Omental fat pad (tissue), 4 donors: ENCODE measurements around the gene HDAC10. TPM values are rescaled to one million over a fixed set of nuclear protein-coding genes. Genes with fewer than 3 reads are reported as not detected.

Experiments
- ATAC-seq: fragments of 150-250 bp; one replicate; pipeline ENCODE4 v1.9.1; 2016; ENCODE audit warnings: mild to moderate bottlenecking, moderate library complexity; ENCODE audit not compliant: low FRiP score
- DNase-seq: peaks from one replicate; pipeline ENCODE4 v3.0.0-alpha.2; 2019; ENCODE audit warnings: low spot score
- total RNA-seq, 4 donors: library from RNA; depleted of rRNA; stranded (reverse); fragments of >200 nt; gene quantifications; one replicate each; pipeline ENCODE4 v1.1.0, GENCODE V29; 2016
- TF ChIP-seq, protein P1 (sequence below), 3 donors: fragments of 450-650 bp; IDR thresholded peaks; one replicate each; pipeline ENCODE4 v1.5.1; 2016 to 2017; ENCODE audit warnings: antibody characterized with exemption in 3 of 3, mild to moderate bottlenecking in 3 of 3, moderate library complexity in 2 of 3

The HDAC10 gene
- total RNA-seq, 4 donors from 2014 or later: 18.4 to 53.8 (median 23.6) TPM

DNA sequence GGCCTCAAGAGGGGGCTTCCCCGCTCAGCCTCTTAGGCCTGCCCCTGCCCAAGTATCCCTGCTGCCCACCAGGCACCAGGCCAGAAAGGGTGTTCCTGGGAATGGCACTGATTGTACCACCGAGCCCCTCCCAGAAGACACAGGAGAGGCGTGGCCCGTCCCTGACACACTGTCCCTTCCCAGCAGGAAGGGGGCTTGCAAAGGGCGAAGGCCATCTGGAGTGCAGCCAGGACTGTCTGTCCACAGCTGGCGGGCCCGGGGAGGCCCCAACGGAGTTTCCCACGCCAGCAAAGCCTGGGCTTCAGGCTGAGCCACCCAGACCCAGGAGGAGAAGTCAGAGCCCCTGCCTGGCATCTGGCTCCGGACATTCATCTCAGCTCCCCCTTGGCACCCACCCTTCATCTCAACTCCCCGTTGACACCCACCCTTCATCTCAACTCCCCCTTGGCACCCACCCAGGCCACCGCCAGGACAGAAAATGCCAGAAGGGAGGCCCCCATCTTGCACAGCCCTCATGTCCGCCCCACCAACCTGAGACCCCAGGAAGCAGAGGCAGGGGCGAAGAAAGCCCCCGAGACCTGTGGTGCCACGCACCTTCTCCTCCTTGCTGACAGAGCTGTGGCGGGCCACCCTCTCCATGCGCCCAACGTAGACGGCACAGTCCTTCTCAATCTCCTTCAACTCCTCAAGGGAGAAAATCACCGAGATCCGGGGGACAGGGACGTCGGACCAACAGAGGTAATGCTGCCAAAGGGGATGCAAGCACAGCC, 25.7 kb downstream of the HDAC10 start:
- DNase-seq: no peak
- ATAC-seq: no peak
- TF ChIP-seq, protein P1, sequence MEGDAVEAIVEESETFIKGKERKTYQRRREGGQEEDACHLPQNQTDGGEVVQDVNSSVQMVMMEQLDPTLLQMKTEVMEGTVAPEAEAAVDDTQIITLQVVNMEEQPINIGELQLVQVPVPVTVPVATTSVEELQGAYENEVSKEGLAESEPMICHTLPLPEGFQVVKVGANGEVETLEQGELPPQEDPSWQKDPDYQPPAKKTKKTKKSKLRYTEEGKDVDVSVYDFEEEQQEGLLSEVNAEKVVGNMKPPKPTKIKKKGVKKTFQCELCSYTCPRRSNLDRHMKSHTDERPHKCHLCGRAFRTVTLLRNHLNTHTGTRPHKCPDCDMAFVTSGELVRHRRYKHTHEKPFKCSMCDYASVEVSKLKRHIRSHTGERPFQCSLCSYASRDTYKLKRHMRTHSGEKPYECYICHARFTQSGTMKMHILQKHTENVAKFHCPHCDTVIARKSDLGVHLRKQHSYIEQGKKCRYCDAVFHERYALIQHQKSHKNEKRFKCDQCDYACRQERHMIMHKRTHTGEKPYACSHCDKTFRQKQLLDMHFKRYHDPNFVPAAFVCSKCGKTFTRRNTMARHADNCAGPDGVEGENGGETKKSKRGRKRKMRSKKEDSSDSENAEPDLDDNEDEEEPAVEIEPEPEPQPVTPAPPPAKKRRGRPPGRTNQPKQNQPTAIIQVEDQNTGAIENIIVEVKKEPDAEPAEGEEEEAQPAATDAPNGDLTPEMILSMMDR (IDR thresholded peaks at IDR 0.05): no peak

DNA sequence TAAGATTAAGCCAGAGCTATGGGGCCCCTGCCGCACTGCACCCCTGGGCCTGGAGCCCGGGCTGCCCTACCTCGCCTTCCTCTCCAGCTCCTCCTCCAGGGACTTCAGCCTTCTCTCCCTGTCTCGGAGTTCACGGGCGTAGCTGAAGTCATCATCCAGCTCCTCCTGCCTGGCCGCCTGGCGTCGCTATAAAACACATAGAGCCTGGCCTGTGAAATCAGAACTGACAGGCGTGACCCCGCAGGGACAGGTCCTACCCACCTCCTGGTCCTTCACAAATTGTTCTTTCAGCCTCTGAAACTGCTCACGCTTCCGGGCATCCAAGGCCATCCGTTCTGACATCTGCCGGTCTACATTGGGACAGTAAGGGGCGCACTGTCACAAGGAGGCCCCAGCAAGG, 27.0 kb downstream of the HDAC10 start:
- TF ChIP-seq, protein P1 (IDR thresholded peaks at IDR 0.05): no peak
- ATAC-seq: no peak
- no peak for DNase-seq

DNA sequence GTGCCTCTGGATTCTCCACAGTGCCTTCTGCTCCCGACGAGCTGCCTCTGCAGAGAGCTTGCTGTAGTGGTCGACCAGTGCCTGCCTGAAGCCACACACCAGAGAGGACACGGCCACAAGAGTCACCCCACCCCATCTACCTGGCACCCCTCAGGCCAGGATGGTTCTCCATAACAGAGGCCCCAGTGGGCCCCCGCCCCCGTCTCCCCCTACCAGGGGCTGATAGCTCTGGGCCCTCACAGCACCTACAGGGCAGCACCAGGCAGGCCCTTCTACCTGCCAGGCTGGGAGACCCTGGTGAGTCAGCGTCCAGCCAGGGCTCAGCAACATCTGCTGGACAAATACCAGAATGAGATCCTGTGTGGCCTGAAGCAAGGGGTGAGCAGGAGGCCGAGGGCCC, 28.6 kb downstream of the HDAC10 start:
- no peak for ATAC-seq
- TF ChIP-seq, protein P1 (IDR thresholded peaks at IDR 0.05): no peak
- no peak for DNase-seq

DNA sequence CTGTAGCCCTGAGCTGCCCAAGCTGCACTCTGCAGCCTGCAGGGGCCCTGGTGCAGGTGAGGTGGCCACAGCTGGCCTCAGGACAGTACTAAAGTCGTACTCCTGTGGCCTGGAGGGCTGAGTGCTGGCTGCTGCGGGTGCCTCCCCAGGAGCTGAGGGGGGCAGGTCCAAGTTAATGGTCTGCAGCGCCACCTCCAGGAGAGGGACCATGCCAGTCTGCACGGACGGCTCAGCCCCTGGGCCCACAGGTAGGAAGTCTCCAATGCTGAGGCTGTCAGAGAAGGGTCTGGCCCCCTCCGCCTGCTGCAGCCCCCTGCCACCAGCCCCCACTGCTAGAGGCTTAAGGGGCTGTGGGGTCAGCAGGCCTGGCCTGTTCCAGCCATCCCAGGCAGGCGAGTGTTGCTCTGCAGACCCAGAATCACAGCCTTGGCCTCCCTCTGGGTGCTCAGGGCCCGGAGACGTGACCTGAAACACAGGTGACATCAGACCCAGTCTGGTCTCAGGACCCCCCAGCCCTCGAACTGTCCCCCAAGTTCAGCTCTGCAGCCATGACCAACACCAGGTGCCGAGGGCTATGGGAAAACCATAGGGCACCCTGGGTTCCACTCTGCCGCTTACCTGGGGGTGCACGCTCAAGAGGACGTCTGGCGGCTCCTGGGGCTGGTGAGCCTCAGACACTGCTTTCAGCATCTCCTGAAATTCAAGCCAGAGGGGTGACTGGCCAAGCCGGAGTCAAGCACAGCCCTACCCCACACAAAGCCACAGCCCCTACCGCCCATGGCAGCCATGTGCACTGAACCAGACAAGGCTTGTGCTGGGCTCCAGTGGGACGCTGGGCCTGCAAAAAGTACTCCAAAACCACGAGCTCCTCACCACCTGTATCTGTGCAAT, 29.4 kb downstream of the HDAC10 start:
- DNase-seq: no peak
- TF ChIP-seq, protein P1 (IDR thresholded peaks at IDR 0.05): no peak

DNA sequence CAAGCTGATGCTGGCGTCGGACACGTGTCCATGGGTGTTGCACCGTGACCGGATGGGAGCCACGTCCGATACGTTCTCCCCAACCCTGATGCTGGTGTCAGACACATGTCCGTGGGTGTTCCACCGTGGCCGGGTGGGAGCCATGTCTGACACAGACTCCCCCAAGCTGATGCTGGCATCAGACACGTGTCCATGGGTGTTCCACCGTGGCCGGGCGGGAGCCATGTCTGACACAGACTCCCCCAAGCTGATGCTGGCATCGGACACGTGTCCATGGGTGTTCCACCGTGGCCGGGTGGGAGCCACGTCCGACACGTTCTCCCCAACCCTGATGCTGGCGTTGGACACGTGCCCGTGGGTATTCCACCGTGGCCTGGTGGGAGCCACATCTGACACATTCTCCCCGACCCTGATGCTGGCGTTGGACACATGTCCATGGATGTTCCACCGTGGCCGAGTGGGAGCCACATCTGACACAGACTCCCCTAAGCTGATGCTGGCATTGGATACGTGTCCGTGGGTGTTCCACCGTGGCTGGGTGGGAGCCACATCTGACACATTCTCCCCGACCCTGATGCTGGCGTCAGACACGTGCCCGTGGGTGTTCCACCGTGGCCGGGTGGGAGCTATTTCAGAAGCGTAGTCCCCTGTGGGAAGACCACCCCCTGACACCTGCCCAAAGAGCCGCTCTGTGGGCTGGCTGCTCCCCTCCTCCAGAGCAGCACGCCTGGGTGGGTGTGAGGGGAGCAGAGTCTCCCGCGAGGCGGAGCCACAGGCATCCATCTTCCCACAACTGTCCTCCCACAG, 30.3 kb downstream of the HDAC10 start:
- no peak for DNase-seq
- TF ChIP-seq, protein P1 (IDR thresholded peaks at IDR 0.05): no peak
- no peak for ATAC-seq

More for the DNA sequence above, 29.4 kb downstream of the HDAC10 start:
- ATAC-seq: no peak

DNA sequence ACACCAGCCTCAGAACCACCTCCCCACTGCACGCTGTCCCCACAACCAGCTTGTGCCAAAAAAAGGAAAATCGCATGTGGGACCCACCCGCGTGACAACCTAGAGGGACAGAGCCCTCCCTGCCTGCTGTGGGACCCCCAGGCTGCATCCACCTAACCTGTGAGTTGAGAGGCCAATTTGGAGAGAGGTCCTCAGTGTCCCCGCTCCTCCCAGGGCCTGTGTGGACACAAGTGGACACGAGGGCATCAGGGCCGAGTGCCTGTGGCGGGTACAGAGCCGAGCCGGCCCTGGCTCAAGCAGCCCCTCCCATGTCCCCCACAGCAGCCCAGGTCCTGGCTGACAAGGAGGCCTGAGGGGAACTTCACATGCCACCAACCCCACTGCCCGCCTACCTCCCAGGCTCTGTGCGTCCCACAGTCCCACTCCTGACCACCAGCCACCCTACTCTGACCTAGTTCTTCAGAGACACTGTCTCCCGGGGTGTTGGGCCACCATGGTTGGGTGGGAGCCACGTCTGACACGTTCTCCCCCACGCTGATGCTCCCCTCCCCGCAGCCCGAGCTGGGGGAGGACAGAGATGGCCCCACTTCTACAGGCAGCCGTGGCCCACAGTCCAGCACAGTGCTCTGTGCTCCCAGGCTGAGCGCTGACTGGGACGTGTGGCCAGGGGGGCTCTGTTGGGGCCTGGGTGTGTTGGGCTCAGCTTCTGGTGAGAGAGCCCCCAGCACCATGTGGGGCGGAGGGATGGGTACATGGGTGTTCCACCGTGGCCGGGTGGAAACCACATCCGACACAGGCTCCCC, 31.1 kb downstream of the HDAC10 start:
- DNase-seq (no peak), ATAC-seq (no peak)
- TF ChIP-seq, protein P1 (IDR thresholded peaks at IDR 0.05): no peak
